Stomach (tissue), 9 donors: ENCODE results near the gene EDA. TPM values are rescaled to one million over a fixed set of nuclear protein-coding genes. Genes with fewer than 3 reads are reported as not detected.

ENCODE experiments used
- DNase-seq, 2 donors: peaks; one replicate each; pipeline versions ENCODE4 v3.0.0 to v3.0.0-alpha.2; 2013 to 2019
- H3K27ac ChIP-seq, 5 donors: fragments of 200-600 bp in 4 of 5; sonication (generic) in 4 of 5; one replicate each; pipeline ENCODE4 v1.5.1; 2013 to 2019; ENCODE audit warnings: mild to moderate bottlenecking in 1 of 5, moderate library complexity in 1 of 5
- H3K27me3 ChIP-seq, 3 donors: fragments of 200-600 bp; sonication (generic); one replicate each; pipeline ENCODE4 v1.5.1; 2017 to 2019; ENCODE audit warnings: mixed run types in 1 of 3
- H3K36me3 ChIP-seq, 4 donors: fragments of 200-600 bp; sonication (generic); 1 replicate in 3 of 4; 2 replicates in 1 of 4; pipeline ENCODE4 v1.5.1; 2016 to 2019
- H3K4me1 ChIP-seq, 4 donors: fragments of 200-600 bp; sonication (generic); one replicate each; pipeline ENCODE4 v1.5.1; 2016 to 2019
- H3K4me3 ChIP-seq, 4 donors: fragments of 200-600 bp; sonication (generic) in 3 of 4; one replicate each; pipeline ENCODE4 v1.5.1; 2016 to 2019; ENCODE audit warnings: mild to moderate bottlenecking in 1 of 4
- H3K9me3 ChIP-seq, 4 donors: fragments of 200-600 bp; sonication (generic); one replicate each; pipeline ENCODE4 v1.5.1; 2016 to 2019
- CTCF ChIP-seq, 7 experiments: fragments of 450-650 bp in 4 of 7; fragments of 200-600 bp in 3 of 7; sonication (generic) in 3 of 7; IDR thresholded peaks; one replicate each; pipeline ENCODE4 v1.5.1; 2016 to 2019; ENCODE audit warnings: antibody characterized with exemption in 7 of 7, control low read depth in 2 of 7, mild to moderate bottlenecking in 1 of 7
- EP300 ChIP-seq: sonication (generic); formaldehyde crosslinking; IDR thresholded peaks from one replicate; pipeline ENCODE4 v1.6.1; 2017; ENCODE audit warnings: antibody characterized with exemption
- POLR2A ChIP-seq, 4 donors: fragments of 450-650 bp; IDR thresholded peaks; one replicate each; pipeline ENCODE4 v1.6.1; 2016; ENCODE audit warnings: antibody characterized with exemption in 4 of 4, control low read depth in 2 of 4, mild to moderate bottlenecking in 1 of 4, moderate library complexity in 1 of 4
- POLR2AphosphoS5 ChIP-seq, 3 donors: sonication (generic); formaldehyde crosslinking; IDR thresholded peaks; one replicate each; pipeline ENCODE4 v1.6.1; 2016; ENCODE audit warnings: antibody characterized with exemption in 3 of 3
- WGBS, 5 donors: extraction: QIAGEN DNeasy Blood & Tissue Kit in 3 of 5; methylation state at CpG; one replicate each; pipeline versions ENCODE4 v1.1.5 to v1.1.7; 2013 to 2018; 5-methylcytosine and 5-hydroxymethylcytosine counted together
- intact Hi-C: fragments of 100-400 bp; cut with DNase I; formaldehyde crosslinking; loops from one replicate; pipeline ENCODE4 v1.15.1; 2023; ENCODE audit warnings: low total_unique reads
- polyA plus RNA-seq, 3 donors: library from polyadenylated mRNA; stranded (reverse); fragments of 200-250 nt; gene quantifications; one replicate each; pipeline ENCODE4 v1.2.3, GENCODE V29; 2013
- total RNA-seq, 5 donors: library from RNA; depleted of rRNA; stranded (reverse); fragments of >200 nt; gene quantifications; one replicate each; pipeline versions ENCODE4 v1.1.0 to v1.2.3, GENCODE V29; 2014 to 2016
- donor health status: healthy with polysubstance abuse.
- donor health status: Bipolar disorder and iron deficiency.
- donor health status: healthy.

The EDA gene
- total and polyA plus RNA-seq, 8 donors = 1.6 to 26.1 (median 3.1) TPM; not detected in 1

DNA sequence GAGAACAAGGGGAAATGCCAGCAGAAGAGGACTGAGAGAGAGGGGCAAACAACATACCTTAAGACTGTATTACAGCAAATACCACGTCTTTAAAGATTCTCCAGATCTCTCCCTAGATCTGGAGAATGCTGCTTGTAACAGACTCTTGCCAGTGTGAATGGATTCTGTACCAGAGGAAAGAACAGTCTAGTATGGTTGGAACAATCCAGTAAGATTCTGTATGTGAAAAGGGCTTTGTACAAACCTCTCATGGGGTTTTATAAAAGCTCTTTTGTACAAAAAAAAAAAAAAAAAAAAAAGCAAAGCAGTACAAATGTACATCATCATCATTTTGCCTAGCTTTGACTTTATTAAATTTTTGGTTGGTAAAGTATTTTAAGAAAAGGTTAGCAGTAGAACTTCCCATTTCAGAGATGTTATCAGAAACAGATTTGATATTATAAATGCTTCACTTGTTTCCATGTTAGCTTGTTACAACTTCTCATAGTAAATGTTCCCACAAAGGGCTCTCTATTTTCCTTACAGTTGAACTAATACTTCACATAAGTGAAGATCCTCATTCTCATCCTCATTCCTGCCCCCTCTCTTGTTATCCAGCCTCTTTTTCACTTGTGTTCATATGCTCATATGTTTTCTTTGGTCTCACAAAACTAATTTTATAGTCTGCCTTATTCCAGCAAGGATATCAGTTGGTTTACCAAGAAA lies 144.2 kb downstream of the EDA start:
- no peak overlapping the region for H3K27ac ChIP-seq
- TF ChIP-seq CTCF (IDR thresholded peaks at IDR 0.05) (no peak), POLR2A (IDR thresholded peaks at IDR 0.05) (no peak), EP300 (no peak), POLR2AphosphoS5 (IDR thresholded peaks at IDR 0.05) (no peak)
- intact Hi-C loops = no loop called here
- peaks cover 0 to 14% (median 4%) of the 10 kb centered on the region in 4 donors for H3K9me3 ChIP-seq
- WGBS, 5 donors = 35 to 75% (median 50%) methylated on average over 1 of the region's 1 CpG
- H3K4me1 ChIP-seq = no peaks in the 10 kb centered on the region
- H3K36me3 ChIP-seq = no peaks in the 10 kb centered on the region
- no peak overlapping the region for H3K4me3 ChIP-seq
- no peaks in the 10 kb centered on the region for H3K27me3 ChIP-seq
- no peak for DNase-seq

DNA sequence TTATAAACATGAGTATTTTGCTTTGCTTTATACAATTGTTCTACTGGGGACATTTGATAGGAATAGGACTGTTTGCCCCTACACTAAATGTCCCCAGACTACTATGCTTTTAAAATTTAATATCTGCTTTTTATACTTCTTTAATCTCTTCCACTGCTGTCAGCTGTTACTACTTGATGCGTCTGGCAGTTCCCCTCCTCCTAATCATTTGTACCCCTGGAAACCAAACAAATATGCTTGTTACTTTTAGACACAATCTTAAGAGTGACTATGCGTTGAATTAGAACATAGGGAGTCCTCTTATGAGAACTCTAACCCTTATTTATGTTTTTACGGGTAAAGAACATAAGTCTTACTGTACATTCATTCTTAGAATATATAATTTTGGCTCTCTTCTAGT lies 145.7 kb downstream of the EDA start:
- no peak overlapping the region for H3K4me3 ChIP-seq
- H3K4me1 ChIP-seq = no peaks in the 10 kb centered on the region
- DNase-seq = no peak
- WGBS, 5 donors = 56 to 79% (median 66%) methylated on average over 3 of the region's 3 CpGs
- no peaks in the 10 kb centered on the region for H3K9me3 ChIP-seq
- H3K27me3 ChIP-seq = no peaks in the 10 kb centered on the region
- intact Hi-C loops = no loop called here
- no peak overlapping the region for H3K27ac ChIP-seq
- no peaks in the 10 kb centered on the region for H3K36me3 ChIP-seq
- TF ChIP-seq CTCF (IDR thresholded peaks at IDR 0.05) (no peak), EP300 (no peak), POLR2A (IDR thresholded peaks at IDR 0.05) (no peak), POLR2AphosphoS5 (IDR thresholded peaks at IDR 0.05) (no peak)

DNA sequence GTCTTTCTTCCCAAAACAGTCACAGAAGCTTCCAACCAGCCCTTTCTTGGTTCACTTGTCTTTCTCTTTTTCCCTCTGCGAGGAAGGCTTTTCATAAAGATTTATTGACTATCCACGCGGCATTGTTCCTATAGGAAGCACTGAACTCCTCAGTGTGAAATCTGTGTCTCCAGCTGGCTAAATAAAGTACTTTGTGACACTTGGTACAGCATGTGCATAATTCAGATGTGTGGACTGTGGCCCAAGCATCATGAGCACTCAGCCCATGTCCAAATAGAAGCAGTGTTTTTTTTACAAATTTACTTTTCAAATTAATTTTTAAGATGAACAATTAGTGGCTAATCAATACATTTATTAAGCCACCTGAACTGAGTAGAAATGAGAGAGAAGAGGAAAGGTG lies 146.4 kb downstream of the EDA start:
- 75 to 91% (median 84%) methylated on average over 3 of the region's 3 CpGs for WGBS, 5 donors
- DNase-seq = no peak
- Histone ChIP-seq H3K27ac (no peak overlapping the region), H3K4me3 (no peak overlapping the region), H3K4me1 (no peaks in the 10 kb centered on the region), H3K27me3 (no peaks in the 10 kb centered on the region), H3K9me3 (no peaks in the 10 kb centered on the region), H3K36me3 (no peaks in the 10 kb centered on the region)
- TF ChIP-seq EP300 = no peak
- no peak for TF ChIP-seq CTCF (IDR thresholded peaks at IDR 0.05)
- TF ChIP-seq POLR2A (IDR thresholded peaks at IDR 0.05) = no peak
- no peak for TF ChIP-seq POLR2AphosphoS5 (IDR thresholded peaks at IDR 0.05)
- intact Hi-C loops = no loop called here

DNA sequence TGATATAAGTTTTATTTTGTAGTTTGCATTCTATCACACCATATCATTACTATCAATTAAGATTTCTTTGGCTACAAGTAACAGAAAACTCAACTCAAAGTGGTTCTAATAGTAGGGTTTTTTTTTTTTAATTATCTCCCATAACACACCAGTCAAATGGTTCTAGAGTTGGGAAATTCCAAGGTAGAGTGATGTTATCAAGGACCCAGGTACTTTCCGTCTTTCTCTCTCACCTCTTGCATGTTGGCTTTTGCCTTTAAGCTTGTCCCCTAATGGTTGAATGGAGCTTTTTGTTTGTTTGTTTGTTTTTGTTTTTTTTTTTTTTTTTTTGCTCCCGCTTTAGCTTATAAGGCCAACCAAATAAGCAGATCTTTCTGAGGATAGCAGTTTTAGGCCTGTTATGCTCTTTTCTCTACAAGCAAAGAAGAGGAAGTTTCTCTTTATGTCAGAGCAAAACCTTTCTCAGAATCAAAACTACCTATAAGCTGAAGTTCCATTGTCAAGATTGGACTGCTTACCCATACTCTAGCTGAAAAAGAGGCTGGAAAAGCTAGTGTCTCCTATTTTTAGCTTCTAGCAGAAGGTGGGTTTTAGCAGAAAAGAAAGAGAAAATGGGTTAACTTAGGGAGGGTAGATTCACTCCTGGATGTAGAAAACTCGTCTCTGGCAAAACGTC lies 177.5 kb downstream of the EDA start:
- Histone ChIP-seq H3K4me1 (no peaks in the 10 kb centered on the region), H3K36me3 (no peaks in the 10 kb centered on the region), H3K4me3 (no peak overlapping the region), H3K9me3 (peaks cover 0 to 19% (median 0%) of the 10 kb centered on the region in 4 donors), H3K27ac (no peak overlapping the region), H3K27me3 (no peaks in the 10 kb centered on the region)
- TF ChIP-seq EP300 (no peak), POLR2A (IDR thresholded peaks at IDR 0.05) (no peak), POLR2AphosphoS5 (IDR thresholded peaks at IDR 0.05) (no peak), CTCF (IDR thresholded peaks at IDR 0.05) (no peak)
- WGBS, 5 donors = 56 to 77% (median 59%) methylated on average over 4 of the region's 4 CpGs
- intact Hi-C loops = no loop called here
- no peak for DNase-seq
